IMR-90 (cell line): Measurements from ENCODE around the gene STKLD1.
A peak's percentile ranks its signal among the peaks of the same experiment; 100 is the strongest.

Source experiments
- CEBPB ChIP-seq: IDR thresholded peaks from 2 replicates; pipeline ENCODE4 v1.6.1; 2012; ENCODE audit warnings: low read depth, low read length, improper control_type of control experiment
- POLR2A ChIP-seq: IDR thresholded peaks from 2 replicates; pipeline ENCODE4 v1.6.1; 2012; ENCODE audit warnings: mild to moderate bottlenecking, low read depth, low read length
- RCOR1 ChIP-seq: IDR thresholded peaks from 2 replicates; pipeline ENCODE4 v1.6.1; 2012; ENCODE audit warnings: mild to moderate bottlenecking, low read length, improper control_type of control experiment; ENCODE audit not compliant: insufficient replicate concordance
- TF ChIP-seq, protein P1 (sequence below): fragments of 150-350 bp; IDR thresholded peaks from 2 replicates; pipeline ENCODE4 v1.6.1; 2017; ENCODE audit warnings: mild to moderate bottlenecking, antibody characterized with exemption, low read length, low read depth
- TF ChIP-seq, protein P2 (sequence below): conservative IDR thresholded peaks from 2 replicates; pipeline ENCODE4 v1.5.1; 2012; ENCODE audit warnings: mild to moderate bottlenecking, low read depth, low read length, improper control_type of control experiment

DNA sequence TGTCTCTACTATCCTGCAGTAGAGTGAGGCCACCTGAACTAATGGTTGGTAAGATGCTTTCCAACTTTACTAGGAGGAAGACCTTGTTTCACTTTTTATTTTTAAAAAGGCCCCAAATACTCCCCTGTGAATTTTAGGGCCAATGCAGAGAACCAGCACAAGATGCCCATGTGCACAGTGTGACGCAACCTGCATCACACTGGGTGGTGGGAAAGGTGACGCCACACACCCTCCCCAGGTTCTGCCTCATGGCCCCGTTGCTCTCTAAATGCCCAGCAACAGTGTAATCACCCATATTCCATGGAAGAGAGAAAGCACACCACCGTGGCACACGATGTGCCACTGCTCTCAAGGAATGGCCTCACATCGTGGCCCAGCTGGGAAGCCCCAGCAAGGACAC is 6.7 kb upstream of the STKLD1 start:
- TF ChIP-seq, protein P1, sequence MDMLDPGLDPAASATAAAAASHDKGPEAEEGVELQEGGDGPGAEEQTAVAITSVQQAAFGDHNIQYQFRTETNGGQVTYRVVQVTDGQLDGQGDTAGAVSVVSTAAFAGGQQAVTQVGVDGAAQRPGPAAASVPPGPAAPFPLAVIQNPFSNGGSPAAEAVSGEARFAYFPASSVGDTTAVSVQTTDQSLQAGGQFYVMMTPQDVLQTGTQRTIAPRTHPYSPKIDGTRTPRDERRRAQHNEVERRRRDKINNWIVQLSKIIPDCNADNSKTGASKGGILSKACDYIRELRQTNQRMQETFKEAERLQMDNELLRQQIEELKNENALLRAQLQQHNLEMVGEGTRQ = no peak
- TF ChIP-seq RCOR1 = no peak
- TF ChIP-seq, protein P2, sequence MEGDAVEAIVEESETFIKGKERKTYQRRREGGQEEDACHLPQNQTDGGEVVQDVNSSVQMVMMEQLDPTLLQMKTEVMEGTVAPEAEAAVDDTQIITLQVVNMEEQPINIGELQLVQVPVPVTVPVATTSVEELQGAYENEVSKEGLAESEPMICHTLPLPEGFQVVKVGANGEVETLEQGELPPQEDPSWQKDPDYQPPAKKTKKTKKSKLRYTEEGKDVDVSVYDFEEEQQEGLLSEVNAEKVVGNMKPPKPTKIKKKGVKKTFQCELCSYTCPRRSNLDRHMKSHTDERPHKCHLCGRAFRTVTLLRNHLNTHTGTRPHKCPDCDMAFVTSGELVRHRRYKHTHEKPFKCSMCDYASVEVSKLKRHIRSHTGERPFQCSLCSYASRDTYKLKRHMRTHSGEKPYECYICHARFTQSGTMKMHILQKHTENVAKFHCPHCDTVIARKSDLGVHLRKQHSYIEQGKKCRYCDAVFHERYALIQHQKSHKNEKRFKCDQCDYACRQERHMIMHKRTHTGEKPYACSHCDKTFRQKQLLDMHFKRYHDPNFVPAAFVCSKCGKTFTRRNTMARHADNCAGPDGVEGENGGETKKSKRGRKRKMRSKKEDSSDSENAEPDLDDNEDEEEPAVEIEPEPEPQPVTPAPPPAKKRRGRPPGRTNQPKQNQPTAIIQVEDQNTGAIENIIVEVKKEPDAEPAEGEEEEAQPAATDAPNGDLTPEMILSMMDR = no peak
- peak; percentile 66 for TF ChIP-seq CEBPB
- no peak for TF ChIP-seq POLR2A
